Measurements from ENCODE around the gene PLXNA2.

DNA sequence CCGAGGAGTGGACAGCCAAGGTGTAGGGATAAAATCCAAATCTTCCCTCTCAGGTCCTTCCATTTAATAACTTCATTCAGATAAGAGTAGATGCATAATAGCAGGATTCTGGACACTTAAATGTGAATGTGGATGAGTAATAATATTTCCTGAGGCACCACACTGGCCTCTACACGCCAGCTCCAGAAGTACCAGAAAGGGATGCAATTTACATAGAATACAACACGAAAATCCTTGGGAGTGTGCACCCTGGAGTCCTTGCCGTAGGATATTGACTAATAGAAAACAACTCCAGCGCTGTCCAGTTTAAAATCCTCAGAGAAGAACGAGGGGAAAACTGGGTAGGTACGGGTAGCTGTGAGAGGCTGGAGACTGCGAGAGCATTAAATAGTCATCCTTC is 6.9 kb downstream of the PLXNA2 start:
- TF ChIP-seq, protein P1, sequence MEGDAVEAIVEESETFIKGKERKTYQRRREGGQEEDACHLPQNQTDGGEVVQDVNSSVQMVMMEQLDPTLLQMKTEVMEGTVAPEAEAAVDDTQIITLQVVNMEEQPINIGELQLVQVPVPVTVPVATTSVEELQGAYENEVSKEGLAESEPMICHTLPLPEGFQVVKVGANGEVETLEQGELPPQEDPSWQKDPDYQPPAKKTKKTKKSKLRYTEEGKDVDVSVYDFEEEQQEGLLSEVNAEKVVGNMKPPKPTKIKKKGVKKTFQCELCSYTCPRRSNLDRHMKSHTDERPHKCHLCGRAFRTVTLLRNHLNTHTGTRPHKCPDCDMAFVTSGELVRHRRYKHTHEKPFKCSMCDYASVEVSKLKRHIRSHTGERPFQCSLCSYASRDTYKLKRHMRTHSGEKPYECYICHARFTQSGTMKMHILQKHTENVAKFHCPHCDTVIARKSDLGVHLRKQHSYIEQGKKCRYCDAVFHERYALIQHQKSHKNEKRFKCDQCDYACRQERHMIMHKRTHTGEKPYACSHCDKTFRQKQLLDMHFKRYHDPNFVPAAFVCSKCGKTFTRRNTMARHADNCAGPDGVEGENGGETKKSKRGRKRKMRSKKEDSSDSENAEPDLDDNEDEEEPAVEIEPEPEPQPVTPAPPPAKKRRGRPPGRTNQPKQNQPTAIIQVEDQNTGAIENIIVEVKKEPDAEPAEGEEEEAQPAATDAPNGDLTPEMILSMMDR (IDR thresholded peaks at IDR 0.05; ENCODE audit: insufficient read depth, low read depth, low read length): no peak
- no peak for TF ChIP-seq EZH2 (IDR thresholded peaks at IDR 0.05; ENCODE audit: insufficient read depth, low read length)

Data from astrocyte (in vitro differentiated cells and primary cell).